GM21529 (cell line): ENCODE measurements around the gene APOBEC3F.
"Not testable (repeated sequence)": the region's sequence is repeated elsewhere in the genome, so short reads cannot be mapped to it uniquely, and the experiment has no call there.

Experiments used
- ATAC-seq: cut with Tn5 transposase; IDR thresholded peaks from one replicate; pipeline ENCODE4 v1.9.1; 2021; ENCODE audit not compliant: unreplicated experiment

The APOBEC3F gene

DNA sequence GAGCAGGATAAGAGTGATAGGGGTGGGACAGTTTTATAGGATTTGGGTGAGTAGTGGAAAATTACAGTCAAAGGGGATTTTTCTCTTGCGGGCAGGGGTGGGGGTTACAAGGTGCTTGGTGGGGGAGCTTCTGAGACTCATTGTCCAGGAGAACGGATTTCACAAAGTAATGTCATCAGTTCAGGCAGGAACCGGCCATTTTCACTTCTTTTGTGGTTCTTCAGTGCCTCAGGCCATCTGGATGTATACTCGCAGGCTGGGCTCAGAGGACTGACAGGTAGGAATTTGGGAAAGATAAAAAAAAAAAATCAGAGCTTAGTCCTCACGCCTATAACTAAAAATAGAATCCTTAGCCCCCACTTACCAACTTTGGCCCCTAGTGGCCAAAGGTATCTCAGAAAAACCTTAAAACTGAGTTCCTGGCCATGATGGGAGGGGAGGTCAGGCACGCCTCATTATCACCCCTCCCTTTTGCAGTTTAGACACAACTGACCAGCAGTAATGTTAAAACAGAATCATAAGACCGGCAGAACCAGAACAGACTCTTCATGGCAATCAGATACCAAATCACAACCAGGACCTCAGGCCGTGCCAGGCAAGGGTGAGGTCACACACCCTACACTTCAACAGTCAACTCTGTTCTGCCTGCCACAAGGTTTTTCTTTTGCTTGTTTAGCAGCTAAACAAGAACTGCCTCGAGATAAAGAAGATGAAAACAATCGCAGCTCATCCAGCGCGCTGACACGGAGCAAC lies 27.5 kb downstream of the APOBEC3F start:
- no peak for ATAC-seq

DNA sequence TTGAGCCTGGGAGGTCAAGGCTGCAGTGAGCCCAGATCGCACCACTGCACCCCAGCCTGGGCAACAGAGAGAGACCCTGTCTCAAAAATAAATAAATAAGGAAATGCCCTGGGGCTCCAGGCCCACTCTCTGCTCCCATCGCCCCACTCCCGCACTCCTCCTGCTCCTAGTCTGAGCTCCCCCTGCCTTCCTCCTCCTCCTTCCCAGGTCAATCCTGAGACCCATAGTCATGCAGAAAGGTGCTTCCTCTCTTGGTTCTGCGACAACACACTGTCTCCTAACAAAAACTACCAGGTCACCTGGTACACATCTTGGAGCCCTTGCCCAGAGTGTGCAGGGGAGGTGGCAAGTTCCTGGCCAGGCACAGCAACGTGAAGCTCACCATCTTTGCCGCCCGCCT lies 29.5 kb downstream of the APOBEC3F start:
- ATAC-seq = no peak

DNA sequence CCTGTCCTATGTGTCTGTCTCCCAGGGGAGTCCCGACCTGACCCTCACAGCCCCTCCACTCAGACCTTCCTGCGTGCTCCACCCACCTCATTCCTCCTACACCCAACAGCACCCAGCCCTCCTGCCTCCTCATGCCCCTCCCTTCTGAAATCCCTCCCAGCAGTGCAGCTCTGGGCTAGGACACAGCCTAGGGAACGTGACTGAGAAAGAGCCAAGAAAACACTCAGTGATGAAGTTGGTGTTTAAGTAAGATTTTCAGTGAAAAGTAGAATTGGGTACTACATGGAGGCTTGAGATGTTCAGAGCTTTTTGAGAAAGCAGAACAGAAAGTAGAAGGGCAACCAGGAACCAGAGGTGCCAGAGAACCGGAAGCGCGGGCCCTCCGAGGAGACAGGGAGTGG lies 31.9 kb downstream of the APOBEC3F start:
- ATAC-seq = not testable (repeated sequence)

DNA sequence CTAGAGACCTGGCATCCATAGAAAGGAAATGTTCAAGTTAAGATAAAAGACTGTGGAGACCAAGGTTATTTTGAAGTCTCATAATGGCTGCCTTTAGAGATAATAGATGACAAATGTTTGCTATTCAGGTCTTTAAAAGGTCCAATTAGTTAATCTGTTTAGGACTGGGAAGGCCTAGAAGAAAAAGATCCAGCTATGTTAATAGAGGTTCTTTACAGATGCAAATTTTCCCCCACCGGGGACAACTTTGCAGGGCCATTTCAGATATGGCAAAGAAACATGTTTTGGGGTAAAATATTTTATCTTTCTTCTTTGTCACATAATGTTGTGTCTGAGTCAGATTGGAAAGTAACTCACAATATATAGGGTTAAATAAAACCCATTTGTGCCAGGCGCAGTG lies 33.3 kb downstream of the APOBEC3F start:
- ATAC-seq = no peak

DNA sequence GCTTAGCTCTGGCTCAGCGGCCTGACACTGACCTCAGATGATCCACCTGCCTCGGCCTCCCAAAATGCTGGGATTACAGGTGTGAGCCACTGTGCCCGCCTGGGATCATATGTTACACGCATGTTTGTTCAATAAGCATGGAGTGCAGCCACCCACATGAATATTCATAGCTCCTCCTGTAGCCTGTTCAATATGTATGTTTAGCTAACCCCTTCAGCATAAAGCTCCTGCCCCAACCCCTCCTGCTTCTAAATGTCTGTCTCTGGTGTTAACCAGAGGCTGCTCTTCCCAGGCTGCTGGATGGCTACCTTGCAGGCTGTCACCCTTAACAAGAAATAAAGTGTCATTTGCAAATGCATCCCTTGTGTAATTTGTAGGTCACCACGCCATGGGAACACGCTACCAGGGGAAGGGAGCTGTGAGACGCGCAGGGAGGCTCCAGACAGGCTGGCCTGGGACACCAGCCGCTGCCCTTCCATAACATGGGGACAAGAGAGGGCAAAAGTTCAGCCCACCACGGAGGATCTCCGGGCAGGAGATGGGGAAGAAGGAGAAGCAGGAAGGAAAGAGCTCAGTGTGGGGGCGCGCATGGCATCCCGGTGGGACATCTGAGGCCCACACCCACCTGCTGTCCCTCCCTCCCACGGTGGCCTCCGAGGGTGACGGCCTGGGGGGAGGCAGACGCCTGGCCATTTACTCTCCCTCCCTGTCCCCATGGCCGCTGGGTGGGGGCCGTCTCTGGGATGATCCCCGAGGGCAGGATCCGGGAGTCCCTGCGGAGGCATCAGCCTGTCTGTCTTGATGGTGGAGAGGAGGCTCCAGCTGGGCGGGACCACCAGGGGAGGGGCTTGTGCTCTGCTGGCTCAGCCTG lies 35.7 kb downstream of the APOBEC3F start:
- ATAC-seq = not testable (repeated sequence)

DNA sequence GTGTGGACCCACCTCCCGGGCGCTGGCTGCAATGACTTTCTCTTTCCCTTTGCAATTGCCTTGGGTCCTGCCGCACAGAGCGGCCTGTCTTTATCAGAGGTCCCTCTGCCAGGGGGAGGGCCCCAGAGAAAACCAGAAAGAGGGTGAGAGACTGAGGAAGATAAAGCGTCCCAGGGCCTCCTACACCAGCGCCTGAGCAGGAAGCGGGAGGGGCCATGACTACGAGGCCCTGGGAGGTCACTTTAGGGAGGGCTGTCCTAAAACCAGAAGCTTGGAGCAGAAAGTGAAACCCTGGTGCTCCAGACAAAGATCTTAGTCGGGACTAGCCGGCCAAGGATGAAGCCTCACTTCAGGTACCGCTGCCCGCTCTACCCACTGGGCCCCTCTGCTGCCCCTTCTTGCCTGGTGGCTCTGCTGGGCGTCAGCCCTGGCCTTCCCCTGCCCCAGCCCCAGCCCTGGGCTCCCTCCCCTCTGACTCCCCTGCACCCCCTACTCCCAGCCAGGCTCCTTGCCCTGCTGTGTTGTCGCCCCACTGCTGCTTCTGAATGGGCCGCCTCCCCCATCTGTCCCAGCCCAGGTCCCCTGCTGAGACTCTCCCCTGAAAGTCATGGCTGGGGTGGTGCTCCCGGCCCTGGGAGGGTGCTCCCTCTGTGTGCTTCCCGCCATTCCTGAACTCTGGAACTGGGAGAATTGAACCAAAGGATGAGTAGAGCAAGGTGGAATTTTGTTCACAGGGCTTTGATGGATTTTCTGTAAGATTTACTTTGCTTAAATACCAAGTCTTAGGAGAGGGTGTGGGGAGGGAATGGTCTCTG lies 36.6 kb downstream of the APOBEC3F start, which contains the start of gene APOBEC3G:
Gene APOBEC3G, plus strand, starts transcription at position 250 of the 815 bp plus-strand sequence. Its CDS starts 87 bp downstream, at position 337.
- peak; percentile 79 for ATAC-seq

DNA sequence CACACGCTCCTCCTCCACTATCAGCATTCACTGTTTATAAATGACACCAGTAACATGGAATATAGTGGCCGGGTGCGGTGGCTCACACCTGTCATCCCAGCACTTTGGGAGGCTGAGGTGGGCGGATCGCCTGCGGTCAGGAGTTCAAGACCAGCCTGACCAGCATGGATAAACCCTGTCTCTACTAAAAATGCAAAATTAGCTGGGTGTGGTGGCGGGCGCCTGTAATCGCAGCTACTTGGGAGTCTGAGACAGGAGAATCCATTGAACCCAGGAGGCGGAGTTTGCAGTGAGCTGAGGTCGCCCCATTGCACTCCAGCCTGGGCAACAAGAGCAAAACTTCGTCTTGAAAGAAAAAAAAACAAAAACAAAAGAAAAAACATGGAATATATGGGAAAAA lies 37.2 kb downstream of the APOBEC3F start:
- not testable (repeated sequence) for ATAC-seq

DNA sequence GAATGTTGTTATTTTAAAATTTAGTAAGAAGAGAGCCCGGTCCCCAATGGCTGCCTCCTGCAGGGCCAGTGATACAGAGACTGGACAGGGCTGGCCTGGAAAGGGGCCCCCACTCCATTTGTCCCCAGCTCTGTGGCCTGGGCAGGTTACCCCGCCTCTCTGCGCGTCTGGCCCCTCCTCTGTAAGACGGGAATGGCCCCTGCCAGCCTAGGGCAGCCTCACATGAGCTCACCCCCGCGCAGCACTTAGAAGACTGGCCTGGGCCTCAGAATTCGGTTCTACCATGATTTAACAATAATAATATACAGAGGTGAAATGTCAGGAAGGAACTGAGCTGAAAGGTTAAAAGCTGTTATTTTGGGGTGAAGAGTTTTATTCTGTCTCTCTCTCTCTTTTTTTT lies 37.7 kb downstream of the APOBEC3F start:
- no peak for ATAC-seq

DNA sequence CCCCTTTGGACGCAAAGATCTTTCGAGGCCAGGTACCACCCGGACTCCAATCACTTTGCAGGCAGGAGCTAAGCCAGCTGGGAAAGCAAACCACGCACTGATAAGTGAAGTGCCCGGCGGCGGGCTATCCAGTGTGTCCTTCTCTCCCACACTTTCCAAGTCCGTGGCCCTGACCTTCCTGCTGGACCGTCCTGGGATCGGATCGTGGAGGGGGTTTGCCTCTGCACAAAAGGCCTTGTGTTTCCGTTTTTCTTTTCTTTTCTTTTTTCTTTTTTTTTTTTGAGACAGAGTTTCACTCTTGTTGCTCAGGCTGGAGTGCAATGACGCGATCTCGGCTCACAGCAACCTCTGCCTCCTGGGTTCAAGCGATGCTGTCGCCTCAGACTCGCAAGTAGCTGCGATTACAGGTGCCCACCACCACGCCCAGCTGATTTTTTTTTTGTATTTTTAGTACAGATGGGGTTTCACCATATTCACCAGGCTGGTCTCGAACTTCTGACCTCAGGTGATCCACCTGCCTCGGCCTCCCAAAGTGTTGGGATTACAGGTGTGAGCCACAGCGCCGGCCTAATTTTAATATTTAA lies 38.5 kb downstream of the APOBEC3F start:
- not testable (repeated sequence) for ATAC-seq

DNA sequence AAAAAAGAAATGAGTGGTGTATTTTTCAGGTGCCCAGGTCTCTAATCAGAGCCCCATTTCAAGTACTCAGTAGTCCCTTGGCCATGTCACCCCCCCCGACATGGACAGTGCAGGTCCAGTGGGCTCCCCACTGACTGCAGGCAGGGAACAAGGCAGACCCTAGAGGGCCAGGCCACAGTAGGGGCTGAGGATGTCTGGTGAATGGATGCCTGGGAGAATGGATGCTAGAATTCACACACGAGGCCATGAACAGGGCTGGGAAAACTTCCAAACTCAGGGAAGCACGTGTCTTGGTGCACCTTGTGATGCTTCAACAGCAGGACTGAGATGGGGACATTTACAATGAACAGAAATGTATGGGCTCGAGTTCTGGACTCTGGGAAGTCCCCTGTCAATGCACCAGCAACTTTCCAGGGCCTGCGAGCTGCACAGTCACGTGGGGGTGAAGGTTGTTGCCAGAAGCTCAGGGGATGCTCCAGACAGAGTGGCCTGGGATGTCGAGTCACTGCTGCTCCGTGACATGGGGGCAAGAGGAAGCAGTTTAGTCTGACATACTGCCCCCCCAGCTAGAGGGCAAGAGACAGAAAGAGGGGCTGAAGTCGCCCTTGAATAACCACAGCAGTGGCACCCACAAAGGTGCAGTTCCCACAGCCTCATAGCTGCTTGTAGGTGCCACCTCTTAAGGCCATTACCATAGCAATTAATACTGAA lies 39.5 kb downstream of the APOBEC3F start:
- ATAC-seq = no peak

DNA sequence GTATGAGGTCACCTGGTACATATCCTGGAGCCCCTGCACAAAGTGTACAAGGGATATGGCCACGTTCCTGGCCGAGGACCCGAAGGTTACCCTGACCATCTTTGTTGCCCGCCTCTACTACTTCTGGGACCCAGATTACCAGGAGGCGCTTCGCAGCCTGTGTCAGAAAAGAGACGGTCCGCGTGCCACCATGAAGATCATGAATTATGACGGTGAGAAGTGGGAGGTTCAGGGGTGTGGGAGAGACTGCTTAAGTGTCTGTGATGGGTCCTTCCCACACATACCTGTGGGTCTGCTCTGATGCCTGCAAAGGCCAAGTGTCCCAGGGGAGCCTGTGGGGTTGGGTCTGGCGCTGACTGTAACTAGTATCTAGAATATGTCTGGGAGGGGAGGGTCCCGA lies 40.4 kb downstream of the APOBEC3F start:
- ATAC-seq = no peak

DNA sequence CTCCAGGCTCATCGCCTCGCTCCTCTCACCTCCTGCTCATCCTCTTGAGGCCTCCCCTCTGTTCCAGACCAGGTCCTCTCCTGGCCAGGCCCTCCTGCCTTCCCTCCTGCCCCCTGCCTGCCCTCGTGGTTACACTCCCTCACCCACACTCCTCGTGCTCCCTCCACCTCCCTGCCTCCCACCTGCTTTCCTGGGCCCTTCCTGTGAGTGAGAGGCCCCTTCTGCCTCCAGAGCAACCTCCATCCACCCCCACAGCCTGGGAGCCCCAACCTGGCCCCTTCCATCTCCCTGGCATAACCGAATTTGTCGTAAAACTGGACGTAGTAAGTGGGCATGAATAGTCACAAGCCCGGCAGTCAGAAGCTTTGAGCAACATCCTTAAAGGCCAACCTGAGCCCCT lies 40.9 kb downstream of the APOBEC3F start:
- ATAC-seq = no peak

DNA sequence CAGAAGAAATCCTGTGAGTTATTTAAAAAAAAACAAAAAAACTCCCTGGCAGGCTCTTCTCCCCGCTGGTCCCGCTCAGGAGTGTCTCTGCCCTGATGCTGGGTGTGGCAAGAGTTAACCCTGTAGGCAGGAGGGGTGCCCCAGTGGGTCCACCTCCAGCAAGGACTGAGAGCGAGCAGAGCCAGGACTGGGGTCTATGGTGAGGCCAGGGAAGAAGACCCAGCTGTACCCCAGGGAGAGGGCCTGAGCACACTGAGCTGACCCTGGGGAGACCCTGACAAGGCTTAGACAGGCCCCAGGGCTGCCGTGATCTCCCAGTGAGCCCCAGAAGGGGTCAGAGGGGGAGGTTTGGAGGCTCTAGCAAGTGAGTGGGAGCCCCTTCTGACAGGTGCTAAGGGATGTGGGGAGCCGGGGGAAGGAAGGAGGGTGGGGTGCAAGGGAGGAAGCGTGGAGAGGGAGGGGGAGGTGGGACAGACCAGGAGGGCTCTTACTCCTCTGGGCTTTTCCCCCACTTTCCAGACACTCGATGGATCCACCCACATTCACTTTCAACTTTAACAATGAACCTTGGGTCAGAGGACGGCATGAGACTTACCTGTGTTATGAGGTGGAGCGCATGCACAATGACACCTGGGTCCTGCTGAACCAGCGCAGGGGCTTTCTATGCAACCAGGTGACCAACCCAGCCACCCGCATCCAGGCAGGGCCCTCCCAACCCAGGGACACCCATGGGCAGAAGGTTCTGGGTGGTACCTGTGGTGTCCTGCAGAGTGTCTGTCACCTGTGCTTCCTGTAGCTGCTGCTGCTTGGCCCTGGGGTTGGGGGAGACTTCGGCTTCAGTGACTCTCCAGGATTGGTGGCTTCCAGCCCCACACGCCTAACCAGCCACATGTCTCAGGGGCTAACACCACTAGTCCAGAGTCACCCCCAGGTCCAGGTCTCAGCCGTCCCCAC lies 42.8 kb downstream of the APOBEC3F start:
- ATAC-seq = no peak

DNA sequence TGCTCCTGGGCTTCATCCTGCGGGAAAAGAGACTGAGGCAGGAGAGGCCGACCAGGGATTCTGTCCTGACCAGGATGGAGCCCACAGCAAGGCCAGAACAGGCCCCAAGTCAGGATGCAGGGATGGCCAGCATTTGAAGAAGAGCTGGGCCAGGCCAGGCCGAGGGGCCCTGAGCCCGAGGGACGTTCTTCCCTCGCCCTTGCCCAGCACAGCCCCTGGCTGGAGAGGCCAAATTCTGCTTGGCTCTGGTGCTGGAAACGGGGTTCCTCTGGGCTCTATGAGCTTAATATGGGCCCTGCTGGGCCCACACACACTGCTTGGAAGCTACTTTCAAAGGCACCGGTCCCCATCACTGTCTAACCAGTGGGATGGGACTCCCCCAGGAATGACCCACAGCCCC lies 44.0 kb downstream of the APOBEC3F start:
- no peak for ATAC-seq

DNA sequence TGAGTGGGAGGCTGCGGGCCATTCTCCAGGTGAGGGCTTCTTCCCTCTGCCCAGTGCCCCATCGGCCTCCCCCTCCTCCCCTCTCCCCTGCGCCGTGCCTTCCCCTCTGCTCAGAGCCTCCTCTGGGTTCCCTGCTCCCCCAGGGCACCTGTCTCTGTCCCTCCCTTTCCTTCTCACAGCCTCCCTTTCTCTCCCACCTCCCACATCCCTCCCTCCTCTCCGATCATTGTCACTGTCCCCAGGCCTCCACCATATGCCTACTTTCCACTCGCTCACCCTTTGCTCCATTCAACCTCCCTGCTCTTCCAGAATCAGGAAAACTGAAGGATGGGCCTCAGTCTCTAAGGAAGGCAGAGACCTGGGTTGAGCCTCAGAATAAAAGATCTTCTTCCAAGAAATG lies 46.4 kb downstream of the APOBEC3F start:
- no peak for ATAC-seq

DNA sequence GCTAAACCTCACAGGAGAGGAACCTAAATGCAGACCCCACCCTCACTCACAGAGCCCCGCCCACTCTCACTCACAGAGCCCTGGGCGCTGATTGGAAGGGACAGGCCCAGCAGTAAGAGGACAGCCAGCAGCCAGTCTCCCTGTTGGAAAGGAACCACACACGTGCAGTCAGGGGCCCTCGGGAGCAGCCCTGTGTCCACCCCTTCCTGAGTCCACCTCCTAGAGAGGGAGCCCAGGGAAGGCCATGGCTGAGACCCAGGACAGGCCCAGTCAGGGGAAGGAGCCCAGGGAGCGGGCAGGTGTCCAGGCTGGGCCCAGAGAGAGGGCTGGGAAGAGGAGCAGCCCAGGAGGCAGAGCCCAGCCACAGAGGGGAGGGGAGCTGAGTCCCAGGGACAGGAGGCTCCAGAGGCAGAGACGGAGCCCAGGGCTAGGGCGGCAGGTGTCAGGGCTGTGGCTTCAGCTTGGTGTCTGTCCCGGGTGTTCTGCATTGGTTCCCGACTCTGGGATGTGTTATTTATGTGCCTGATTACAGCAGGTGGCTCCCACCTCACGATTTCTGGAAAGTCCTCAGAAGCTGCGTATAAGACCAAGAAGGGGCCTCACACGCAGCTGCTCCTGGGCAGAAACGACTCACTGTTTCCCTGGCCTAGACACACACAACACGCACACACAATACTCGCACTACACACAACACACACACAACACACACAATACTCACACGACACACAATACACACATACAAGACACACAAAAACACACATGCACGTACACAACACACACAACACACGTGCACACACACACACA lies 47.4 kb downstream of the APOBEC3F start:
- no peak for ATAC-seq

DNA sequence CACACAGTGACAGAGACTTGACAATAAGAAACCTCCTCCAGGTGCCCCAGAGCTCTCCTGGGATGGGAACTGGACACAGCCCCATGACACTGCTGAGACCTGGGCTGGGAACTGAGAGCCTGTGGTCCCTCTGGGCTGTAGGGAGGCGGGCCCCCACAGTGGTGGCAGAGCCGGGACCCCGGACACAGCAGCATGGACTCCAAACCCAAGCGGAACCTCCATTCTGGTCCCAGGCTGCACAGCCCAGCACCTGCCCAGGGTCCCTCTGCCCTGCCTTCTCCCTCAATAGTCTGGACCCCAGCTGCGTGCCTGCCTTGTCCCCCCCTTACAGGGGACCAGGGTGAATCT lies 48.0 kb downstream of the APOBEC3F start:
- no peak for ATAC-seq

DNA sequence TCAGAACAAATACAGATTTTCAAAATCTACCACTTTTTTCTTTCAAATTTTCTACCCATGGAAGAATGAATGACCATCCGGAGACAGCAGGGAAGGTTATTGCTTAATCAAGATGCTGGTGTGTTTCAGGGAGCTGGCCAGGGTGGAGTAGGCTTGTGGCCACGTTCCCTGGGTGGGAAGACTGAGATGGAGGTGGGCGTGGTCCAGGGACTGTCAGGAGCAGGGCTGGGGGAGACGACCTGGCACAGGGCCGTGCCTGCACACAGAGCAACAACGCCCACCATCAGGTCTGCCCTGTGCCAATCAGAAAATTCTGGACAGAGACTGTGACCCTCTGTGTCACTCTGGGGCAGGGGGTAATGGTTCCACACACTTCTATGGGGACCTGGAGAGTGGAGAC lies 49.3 kb downstream of the APOBEC3F start:
- ATAC-seq = no peak
